Fibroblast of the aortic adventitia (primary cell): ENCODE data around the gene NNT. TPM values are rescaled to one million over a fixed set of nuclear protein-coding genes. Genes with fewer than 3 reads are reported as not detected.

ENCODE experiments used
- DNase-seq: peaks from one replicate; pipeline ENCODE4 v3.0.0-alpha.2; 2010; ENCODE audit warnings: low read depth
- H3K4me3 ChIP-seq: 2 replicates; pipeline ENCODE4 v1.5.1; 2011; ENCODE audit warnings: low read depth, mild to moderate bottlenecking, control low read depth, low read length, moderate library complexity
- CTCF ChIP-seq: IDR thresholded peaks from 2 replicates; pipeline ENCODE4 v1.5.1; 2011; ENCODE audit warnings: mild to moderate bottlenecking, low read length, control low read depth, inconsistent platforms; ENCODE audit not compliant: insufficient read depth
- total RNA-seq: library from RNA; depleted of rRNA; stranded (reverse); fragments of >200 nt; gene quantifications from 2 replicates; pipeline ENCODE4 v1.2.3, GENCODE V29; 2012; ENCODE audit warnings: low replicate concordance

NNT gene
- total RNA-seq, 1 donor = 80.3 TPM

GRCh38 chr5:43675357-43675756 lies 72.4 kb downstream of the NNT start:
- no peak for TF ChIP-seq CTCF
- no peak for DNase-seq
- no peak overlapping the region for H3K4me3 ChIP-seq

- no peak for DNase-seq
- no peak for TF ChIP-seq CTCF
- H3K4me3 ChIP-seq = no peak overlapping the region
Measured at GRCh38 chr5:43676083-43676840, 73.3 kb downstream of the NNT start.

GRCh38 chr5:43677253-43677652 lies 74.3 kb downstream of the NNT start:
- H3K4me3 ChIP-seq = no peak overlapping the region
- TF ChIP-seq CTCF = no peak
- DNase-seq = no peak

- no peak overlapping the region for H3K4me3 ChIP-seq
- no peak for DNase-seq
- TF ChIP-seq CTCF = no peak
Measured at GRCh38 chr5:43679214-43679613, 76.2 kb downstream of the NNT start.

- no peak for DNase-seq
- H3K4me3 ChIP-seq = no peak overlapping the region
- no peak for TF ChIP-seq CTCF
Measured at GRCh38 chr5:43680286-43680685, 77.3 kb downstream of the NNT start.

- no peak for TF ChIP-seq CTCF
- H3K4me3 ChIP-seq = no peak overlapping the region
- no peak for DNase-seq
Measured at GRCh38 chr5:43683884-43684471, 81.0 kb downstream of the NNT start.
